Mammary epithelial cell (primary cell): ENCODE data around the gene MIEF2.

Experiments used
- EZH2 ChIP-seq: IDR thresholded peaks from 2 replicates; pipeline ENCODE4 v1.6.1; 2012; ENCODE audit warnings: low read length, inconsistent platforms, borderline replicate concordance
- TF ChIP-seq, protein P1 (sequence below), 2 donors: IDR thresholded peaks in 1 of 2; conservative IDR thresholded peaks in 1 of 2; 2 replicates each; pipeline ENCODE4 v1.5.1; 2011 to 2012; ENCODE audit warnings: inconsistent platforms in 2 of 2, low read length in 2 of 2, mild to moderate bottlenecking in 2 of 2, control low read depth in 1 of 2, low read depth in 1 of 2; ENCODE audit not compliant: insufficient read depth in 1 of 2; ENCODE audit errors: extremely low read depth in 1 of 2

DNA sequence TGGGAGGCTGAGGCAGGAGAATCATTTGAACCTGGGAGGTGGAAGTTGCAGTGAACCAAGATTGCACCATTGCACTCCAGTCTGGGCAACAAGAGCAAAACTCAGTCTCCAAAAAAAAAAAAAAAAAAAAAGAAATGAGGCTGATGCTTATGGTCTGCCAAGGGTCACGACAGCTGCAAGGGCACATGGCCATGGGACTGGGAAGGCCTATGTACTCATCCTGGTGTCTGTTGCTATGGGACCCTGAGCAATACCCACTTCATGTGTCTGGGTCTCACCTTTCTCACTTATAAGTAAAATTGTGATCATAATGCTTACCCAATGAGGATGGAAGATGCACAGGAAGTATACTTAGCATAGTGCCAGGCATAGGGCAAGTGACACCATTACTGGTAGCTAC is 16.6 kb downstream of the MIEF2 start:
- TF ChIP-seq, protein P1, sequence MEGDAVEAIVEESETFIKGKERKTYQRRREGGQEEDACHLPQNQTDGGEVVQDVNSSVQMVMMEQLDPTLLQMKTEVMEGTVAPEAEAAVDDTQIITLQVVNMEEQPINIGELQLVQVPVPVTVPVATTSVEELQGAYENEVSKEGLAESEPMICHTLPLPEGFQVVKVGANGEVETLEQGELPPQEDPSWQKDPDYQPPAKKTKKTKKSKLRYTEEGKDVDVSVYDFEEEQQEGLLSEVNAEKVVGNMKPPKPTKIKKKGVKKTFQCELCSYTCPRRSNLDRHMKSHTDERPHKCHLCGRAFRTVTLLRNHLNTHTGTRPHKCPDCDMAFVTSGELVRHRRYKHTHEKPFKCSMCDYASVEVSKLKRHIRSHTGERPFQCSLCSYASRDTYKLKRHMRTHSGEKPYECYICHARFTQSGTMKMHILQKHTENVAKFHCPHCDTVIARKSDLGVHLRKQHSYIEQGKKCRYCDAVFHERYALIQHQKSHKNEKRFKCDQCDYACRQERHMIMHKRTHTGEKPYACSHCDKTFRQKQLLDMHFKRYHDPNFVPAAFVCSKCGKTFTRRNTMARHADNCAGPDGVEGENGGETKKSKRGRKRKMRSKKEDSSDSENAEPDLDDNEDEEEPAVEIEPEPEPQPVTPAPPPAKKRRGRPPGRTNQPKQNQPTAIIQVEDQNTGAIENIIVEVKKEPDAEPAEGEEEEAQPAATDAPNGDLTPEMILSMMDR (conservative IDR thresholded peaks at IDR 0.05 in 1 of 2, IDR thresholded peaks at IDR 0.05 in 1 of 2; ENCODE audit: extremely low read depth in 1 of 2, insufficient read depth in 1 of 2, low read depth in 1 of 2, low read length in 2 of 2) = no peak
- TF ChIP-seq EZH2 = no peak
